HepG2 (cell line): Measurements from ENCODE around the gene PFN4. TPM values are rescaled to one million over a fixed set of nuclear protein-coding genes. Genes with fewer than 3 reads are reported as not detected.

Experiments used
- AKAP8 ChIP-seq: sonication (generic); formaldehyde crosslinking; IDR thresholded peaks from 2 replicates; pipeline ENCODE4 v1.5.1; 2020; ENCODE audit warnings: mild to moderate bottlenecking, missing genetic modification reagents
- ATAD3A ChIP-seq: sonication (generic); formaldehyde crosslinking; IDR thresholded peaks from 2 replicates; pipeline ENCODE4 v1.4.0; 2020; ENCODE audit warnings: missing genetic modification reagents
- CCAR2 ChIP-seq: fragments of 200-400 bp; formaldehyde crosslinking; optimal IDR thresholded peaks from 2 replicates; pipeline ENCODE3; 2018; ENCODE audit warnings: low read depth, mild to moderate bottlenecking, low read length, moderate library complexity
- IRX3 ChIP-seq: sonication (generic); formaldehyde crosslinking; IDR thresholded peaks from 2 replicates; pipeline ENCODE4 v1.8.1; 2023; ENCODE audit warnings: mild to moderate bottlenecking, low read depth, missing genetic modification reagents, borderline replicate concordance
- ISL2 ChIP-seq: sonication (generic); formaldehyde crosslinking; IDR thresholded peaks from 2 replicates; pipeline ENCODE4 v1.5.0; 2020; ENCODE audit warnings: missing genetic modification reagents
- MBNL3 ChIP-seq: fragments of 250-450 bp; sonication (Bioruptor Pico); conservative IDR thresholded peaks from 2 replicates; pipeline ENCODE4 v1.8.0; 2022; ENCODE audit warnings: mild to moderate bottlenecking, inconsistent platforms
- MTA1 ChIP-seq: sonication (generic); formaldehyde crosslinking; IDR thresholded peaks from 2 replicates; pipeline ENCODE4 v1.4.0; 2020; ENCODE audit warnings: missing genetic modification reagents, mild to moderate bottlenecking, borderline replicate concordance
- NFKBIZ ChIP-seq: IDR thresholded peaks from 2 replicates; pipeline ENCODE4 v1.6.1; 2018; ENCODE audit warnings: missing genetic modification reagents, missing compliant biosample characterization
- NFYB ChIP-seq: sonication (generic); formaldehyde crosslinking; IDR thresholded peaks from 2 replicates; pipeline ENCODE4 v1.4.0; 2020; ENCODE audit warnings: missing genetic modification reagents
- NR2C2 ChIP-seq: sonication (generic); formaldehyde crosslinking; IDR thresholded peaks from 2 replicates; pipeline ENCODE4 v1.4.0; 2020; ENCODE audit warnings: missing genetic modification reagents, mild to moderate bottlenecking, moderate library complexity, borderline replicate concordance
- PITX1 ChIP-seq: sonication (generic); formaldehyde crosslinking; IDR thresholded peaks from 2 replicates; pipeline ENCODE4 v1.5.1; 2020; ENCODE audit warnings: mild to moderate bottlenecking, missing genetic modification reagents
- POGZ ChIP-seq: sonication (generic); formaldehyde crosslinking; IDR thresholded peaks from 2 replicates; pipeline ENCODE4 v1.4.0; 2020; ENCODE audit warnings: mild to moderate bottlenecking, missing genetic modification reagents
- RAD51 ChIP-seq: fragments of 450-650 bp; IDR thresholded peaks from 2 replicates; pipeline ENCODE4 v1.6.1; 2016; ENCODE audit warnings: borderline replicate concordance
- RBFOX2 ChIP-seq: fragments of 200-400 bp; formaldehyde crosslinking; IDR thresholded peaks from 2 replicates; pipeline ENCODE4 v1.6.1; 2017; ENCODE audit warnings: low read depth, mild to moderate bottlenecking, low read length
- RFX5 ChIP-seq: IDR thresholded peaks from 2 replicates; pipeline ENCODE4 v1.6.1; 2011; ENCODE audit warnings: low read depth, low read length, improper control_type of control experiment
- SMAD3 ChIP-seq: sonication (generic); formaldehyde crosslinking; IDR thresholded peaks from 2 replicates; pipeline ENCODE4 v1.4.0; 2020; ENCODE audit warnings: missing genetic modification reagents
- SMAD9 ChIP-seq: sonication (generic); formaldehyde crosslinking; IDR thresholded peaks from 2 replicates; pipeline ENCODE4 v1.5.1; 2020; ENCODE audit warnings: mild to moderate bottlenecking, missing genetic modification reagents
- SRSF1 ChIP-seq: fragments of 200-400 bp; formaldehyde crosslinking; optimal IDR thresholded peaks from 2 replicates; pipeline ENCODE3; 2017; ENCODE audit warnings: mild to moderate bottlenecking, low read depth, low read length, moderate library complexity
- TBX2 ChIP-seq: sonication (generic); formaldehyde crosslinking; IDR thresholded peaks from 2 replicates; pipeline ENCODE4 v1.5.0; 2020; ENCODE audit warnings: missing genetic modification reagents, mild to moderate bottlenecking, borderline replicate concordance
- TBX3 ChIP-seq: fragments of 450-650 bp; IDR thresholded peaks from 2 replicates; pipeline ENCODE4 v1.6.1; 2017; ENCODE audit warnings: antibody characterized with exemption, mild to moderate bottlenecking, inconsistent platforms, borderline replicate concordance
- TOE1 ChIP-seq: sonication (generic); formaldehyde crosslinking; IDR thresholded peaks from 2 replicates; pipeline ENCODE4 v1.4.0; 2020; ENCODE audit warnings: mild to moderate bottlenecking, missing genetic modification reagents
- XBP1 ChIP-seq: sonication (generic); formaldehyde crosslinking; IDR thresholded peaks from 2 replicates; pipeline ENCODE4 v1.5.0; 2020; ENCODE audit warnings: missing genetic modification reagents
- ZBTB20 ChIP-seq: sonication (generic); formaldehyde crosslinking; IDR thresholded peaks from 2 replicates; pipeline ENCODE4 v1.8.1; 2023; ENCODE audit warnings: missing genetic modification reagents, low read depth, mild to moderate bottlenecking, borderline replicate concordance
- ZFY ChIP-seq: sonication (generic); formaldehyde crosslinking; IDR thresholded peaks from 2 replicates; pipeline ENCODE4 v1.4.0; 2020; ENCODE audit warnings: missing genetic modification reagents
- ZNF24 ChIP-seq: fragments of 450-650 bp; IDR thresholded peaks from 2 replicates; pipeline ENCODE4 v1.6.1; 2017; ENCODE audit warnings: antibody characterized with exemption, mild to moderate bottlenecking
- ZNF430 ChIP-seq: sonication (generic); formaldehyde crosslinking; IDR thresholded peaks from 2 replicates; pipeline ENCODE4 v1.9.0; 2021; ENCODE audit warnings: mild to moderate bottlenecking, missing genetic modification reagents
- ZNF563 ChIP-seq: sonication (generic); formaldehyde crosslinking; IDR thresholded peaks from 2 replicates; pipeline ENCODE4 v1.8.0; 2022; ENCODE audit warnings: mild to moderate bottlenecking, moderate library complexity, missing genetic modification reagents
- ZNF616 ChIP-seq: sonication (generic); formaldehyde crosslinking; IDR thresholded peaks from 2 replicates; pipeline ENCODE4 v1.5.0; 2020; ENCODE audit warnings: low read depth, mild to moderate bottlenecking, missing genetic modification reagents
- polyA plus RNA-seq, 8 experiments: library from polyadenylated mRNA; depleted of rRNA in 3 of 8; stranded (reverse) in 7 of 8; unstranded in 1 of 8; fragments of >200 nt; fragmentation: Illumina TruSeq in 4 of 8; extraction: Trizol in 4 of 8; gene quantifications; 2 replicates each; pipeline versions ENCODE4 v1.2.1 to v1.2.3, GENCODE V29; 2011 to 2016; ENCODE audit warnings: low read depth in 4 of 8, missing spikeins in 1 of 8, mixed read lengths in 1 of 8; ENCODE audit not compliant: insufficient read depth in 1 of 8
- total RNA-seq, 5 experiments: library from RNA; depleted of rRNA; stranded (reverse); fragments of >200 nt; fragmentation: Illumina TruSeq; extraction: Trizol; gene quantifications; 2 replicates each; pipeline ENCODE4 v1.2.3, GENCODE V29; 2016; ENCODE audit warnings: low read depth in 1 of 5
- TF ChIP-seq, protein P1 (sequence below): sonication (generic); formaldehyde crosslinking; IDR thresholded peaks from 2 replicates; pipeline ENCODE4 v1.4.0; 2020; ENCODE audit warnings: missing genetic modification reagents, mild to moderate bottlenecking, borderline replicate concordance

The PFN4 gene
- total and polyA plus RNA-seq, 2 of the 13 experiments (the other 11 are each of a cell fraction or from before 2014, with no cell fraction given), result 0.12 to 0.20 TPM

DNA sequence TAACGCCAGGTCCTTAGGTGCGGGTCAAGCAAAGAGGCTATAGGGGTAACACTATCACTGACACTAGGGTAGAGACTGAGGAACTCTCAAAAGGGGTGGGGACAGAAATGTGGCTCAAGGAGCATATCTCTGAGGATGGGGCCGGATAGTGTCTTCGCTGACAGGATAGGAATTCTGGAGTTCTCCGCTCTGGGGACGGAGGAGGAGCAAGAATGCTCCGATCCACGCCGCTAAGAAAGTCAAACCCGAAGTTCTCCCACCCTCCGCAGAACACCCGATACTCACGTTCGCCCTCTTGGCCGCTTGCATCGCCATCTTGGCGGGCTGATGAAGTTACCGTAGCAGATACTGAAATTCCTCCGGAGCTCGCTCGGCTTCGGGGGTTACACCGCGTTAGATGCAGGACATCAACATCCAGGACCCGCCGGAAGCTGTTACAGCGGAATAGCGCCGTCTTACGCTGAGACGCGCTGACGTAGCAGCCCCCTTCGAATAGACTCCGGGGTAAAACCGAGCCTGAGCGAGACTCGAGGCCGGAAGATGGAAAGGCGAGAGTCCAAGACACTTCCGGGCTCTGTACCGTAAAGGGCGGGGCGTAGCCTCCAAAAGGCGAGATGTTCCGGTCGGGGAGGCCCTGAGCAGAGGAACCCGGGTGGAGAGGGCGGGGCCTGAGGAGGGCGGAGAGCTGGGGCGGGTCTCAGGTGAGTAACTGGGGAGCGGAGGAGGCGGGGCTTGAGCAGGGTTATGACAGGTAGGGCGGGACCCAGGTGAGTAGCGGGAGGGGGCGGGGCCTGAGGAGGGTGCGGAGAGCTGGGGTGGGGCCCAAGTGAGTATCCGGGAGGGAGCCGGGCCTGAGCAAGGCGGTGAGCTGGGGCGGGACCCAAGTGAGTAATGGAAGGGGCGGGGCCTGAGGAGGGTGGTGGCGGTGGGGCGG lies 47.0 kb downstream of the PFN4 start, which contains the start of gene SF3B6 (continued):
- TF ChIP-seq TBX3 (peak; percentile 53; the same call in 1 of the 2 replicates), AKAP8 (CRISPR knock-in tag) (no peak), RAD51 (no peak), TOE1 (peak; percentile 89; the same call in 1 of the 2 replicates), CCAR2 (peak; percentile 99), ZFY (CRISPR knock-in tag) (peak; percentile 72), ZNF24 (peak; percentile 79; the same call in 1 of the 2 replicates), TBX2 (CRISPR knock-in tag) (peak; percentile 91), PITX1 (CRISPR knock-in tag) (peak; percentile 92), ATAD3A (CRISPR knock-in tag) (peak; percentile 20; the same call in 1 of the 2 replicates), ZNF616 (CRISPR knock-in tag) (0 out of 2 replicates have a peak, but pooled peaks have one; percentile 57), MTA1 (CRISPR knock-in tag) (0 out of 2 replicates have a peak, but pooled peaks have one; percentile 69), POGZ (CRISPR knock-in tag) (peak; percentile 99), RFX5 (no peak), XBP1 (peak; percentile 48; the same call in 1 of the 2 replicates), SMAD3 (CRISPR knock-in tag) (peak; percentile 99), NFKBIZ (CRISPR knock-in tag) (peak; percentile 98), NR2C2 (CRISPR knock-in tag) (peak; percentile 99), ZNF563 (peak; percentile 83), IRX3 (peak; percentile 57; the same call in 1 of the 2 replicates), ZBTB20 (peak; percentile 86), NFYB (CRISPR knock-in tag) (0 out of 2 replicates have a peak, but pooled peaks have one; percentile 44), MBNL3 (no peak), ISL2 (peak; percentile 93), RBFOX2 (peak; percentile 53), SRSF1 (peak; percentile 82), SMAD9 (CRISPR knock-in tag) (peak; percentile 67; the same call in 1 of the 2 replicates), ZNF430 (peak; percentile 82)
- TF ChIP-seq, protein P1, sequence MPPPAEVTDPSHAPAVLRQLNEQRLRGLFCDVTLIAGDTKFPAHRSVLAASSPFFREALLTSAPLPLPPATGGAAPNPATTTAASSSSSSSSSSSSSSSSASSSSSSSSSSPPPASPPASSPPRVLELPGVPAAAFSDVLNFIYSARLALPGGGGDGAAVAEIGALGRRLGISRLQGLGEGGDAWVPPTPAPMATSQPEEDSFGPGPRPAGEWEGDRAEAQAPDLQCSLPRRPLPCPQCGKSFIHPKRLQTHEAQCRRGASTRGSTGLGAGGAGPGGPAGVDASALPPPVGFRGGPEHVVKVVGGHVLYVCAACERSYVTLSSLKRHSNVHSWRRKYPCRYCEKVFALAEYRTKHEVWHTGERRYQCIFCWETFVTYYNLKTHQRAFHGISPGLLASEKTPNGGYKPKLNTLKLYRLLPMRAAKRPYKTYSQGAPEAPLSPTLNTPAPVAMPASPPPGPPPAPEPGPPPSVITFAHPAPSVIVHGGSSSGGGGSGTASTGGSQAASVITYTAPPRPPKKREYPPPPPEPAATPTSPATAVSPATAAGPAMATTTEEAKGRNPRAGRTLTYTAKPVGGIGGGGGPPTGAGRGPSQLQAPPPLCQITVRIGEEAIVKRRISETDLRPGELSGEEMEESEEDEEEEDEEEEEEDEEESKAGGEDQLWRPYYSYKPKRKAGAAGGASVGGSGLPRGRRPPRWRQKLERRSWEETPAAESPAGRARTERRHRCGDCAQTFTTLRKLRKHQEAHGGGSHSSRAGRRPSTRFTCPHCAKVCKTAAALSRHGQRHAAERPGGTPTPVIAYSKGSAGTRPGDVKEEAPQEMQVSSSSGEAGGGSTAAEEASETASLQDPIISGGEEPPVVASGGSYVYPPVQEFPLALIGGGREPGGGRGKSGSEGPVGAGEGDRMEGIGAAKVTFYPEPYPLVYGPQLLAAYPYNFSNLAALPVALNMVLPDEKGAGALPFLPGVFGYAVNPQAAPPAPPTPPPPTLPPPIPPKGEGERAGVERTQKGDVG, result peak; percentile 88; the same call in 1 of the 2 replicates
